ENCODE data around the gene DPP10.

The DPP10 gene

DNA sequence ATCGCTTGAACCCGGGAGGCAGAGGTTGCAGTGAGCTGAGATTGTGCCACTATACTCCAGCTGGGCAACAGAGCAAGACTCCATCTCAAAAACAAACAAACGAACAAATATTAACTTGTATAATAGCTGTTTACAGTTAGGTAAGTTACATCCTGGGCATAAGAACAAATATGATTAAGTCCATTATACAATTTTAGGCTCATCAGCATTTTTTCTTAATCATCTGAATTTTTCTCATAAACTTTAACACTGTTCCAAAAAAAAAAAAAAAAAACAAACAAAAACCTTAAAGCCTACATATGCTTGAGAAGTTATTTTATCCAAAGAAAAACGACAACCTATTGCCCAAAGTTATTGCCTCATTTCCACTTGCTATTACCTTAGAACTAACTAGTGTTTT lies 1042.5 kb downstream of the DPP10 start:
- no peak for DNase-seq

DNA sequence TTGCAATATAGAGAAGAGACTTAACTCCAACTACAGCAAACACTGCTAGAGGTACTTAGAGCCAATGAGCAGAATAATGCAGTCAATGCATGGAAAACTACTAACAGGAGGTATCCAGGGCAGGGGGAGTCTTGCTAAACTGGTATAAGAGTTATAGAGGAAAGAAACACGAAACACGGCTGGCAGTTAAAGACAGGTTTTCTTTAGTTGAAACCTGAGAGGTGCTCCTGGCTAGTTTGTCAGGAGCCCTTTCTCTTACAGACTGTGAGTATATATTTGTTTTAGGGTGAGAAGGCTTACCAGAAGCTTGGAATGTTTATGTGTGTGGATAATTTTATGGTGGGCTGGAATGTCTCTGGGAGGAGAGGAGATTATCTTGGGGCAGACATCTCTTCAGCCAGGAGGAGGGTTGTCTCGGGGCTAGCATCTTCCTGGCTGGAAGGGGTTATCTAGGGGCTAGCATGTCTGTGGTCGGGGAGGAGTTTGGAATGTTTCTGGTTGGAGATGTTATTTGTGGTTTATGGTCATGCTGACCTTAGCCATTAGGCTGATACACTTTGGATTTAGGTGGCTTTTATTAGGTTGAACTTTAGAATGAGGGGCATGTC lies 1048.8 kb downstream of the DPP10 start:
- no peak for DNase-seq

DNA sequence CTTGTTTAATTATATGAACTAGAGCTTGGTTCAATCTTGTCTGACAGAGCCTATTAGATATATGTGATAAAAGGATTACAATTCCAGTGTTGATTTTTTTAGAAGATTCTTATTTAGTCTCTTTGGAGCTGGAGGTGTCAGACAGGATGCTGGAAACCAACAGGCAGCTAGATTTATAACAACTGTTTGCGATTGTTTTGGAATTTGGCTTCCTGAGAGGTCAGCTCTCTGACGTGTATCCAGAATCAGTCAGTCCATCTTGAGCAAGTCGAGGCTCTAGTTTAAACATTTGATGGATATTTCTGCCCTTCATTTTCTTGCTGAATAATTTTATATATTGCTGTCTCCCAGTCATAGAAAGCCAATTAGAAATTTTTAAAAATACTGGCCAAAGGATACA lies 1062.9 kb downstream of the DPP10 start:
- no peak for DNase-seq

DNA sequence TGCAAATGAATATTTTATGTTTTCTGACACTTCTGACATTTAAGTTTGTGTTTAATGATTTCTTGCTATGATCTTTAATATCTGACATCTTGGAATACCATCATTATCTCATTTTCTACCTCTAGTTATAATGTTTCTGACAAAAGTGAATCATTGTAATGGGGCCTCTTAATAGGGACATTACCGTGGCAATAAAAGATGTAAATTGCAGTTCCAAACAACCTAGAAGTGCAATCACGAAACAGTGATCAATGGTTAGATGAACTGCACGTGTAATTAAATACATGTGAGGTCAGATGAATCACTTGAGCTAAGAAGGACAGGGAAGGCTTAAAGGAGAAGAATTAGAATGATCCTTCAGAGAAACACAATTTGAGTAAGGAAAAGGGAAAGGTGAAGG lies 1078.3 kb downstream of the DPP10 start:
- DNase-seq, result no peak

DNA sequence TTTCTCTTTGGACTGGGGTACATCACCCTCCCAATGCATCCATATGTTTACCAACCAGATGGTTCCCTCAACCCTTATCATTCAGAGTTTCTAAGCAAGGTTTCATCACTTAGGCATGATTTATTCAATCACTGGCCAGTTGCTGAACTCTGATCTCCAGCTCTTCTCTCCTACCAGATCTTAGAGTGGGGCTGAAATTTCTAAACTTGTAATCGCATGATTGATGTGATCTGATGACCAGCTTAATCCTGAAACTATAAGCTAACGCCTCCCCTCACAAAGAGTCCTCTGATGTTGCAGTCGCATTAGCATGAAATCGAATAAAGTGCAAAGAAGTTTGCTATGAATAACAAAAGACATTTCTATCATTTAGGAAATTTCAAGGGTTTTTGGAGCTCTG lies 1082.0 kb downstream of the DPP10 start:
- no peak for DNase-seq

DNA sequence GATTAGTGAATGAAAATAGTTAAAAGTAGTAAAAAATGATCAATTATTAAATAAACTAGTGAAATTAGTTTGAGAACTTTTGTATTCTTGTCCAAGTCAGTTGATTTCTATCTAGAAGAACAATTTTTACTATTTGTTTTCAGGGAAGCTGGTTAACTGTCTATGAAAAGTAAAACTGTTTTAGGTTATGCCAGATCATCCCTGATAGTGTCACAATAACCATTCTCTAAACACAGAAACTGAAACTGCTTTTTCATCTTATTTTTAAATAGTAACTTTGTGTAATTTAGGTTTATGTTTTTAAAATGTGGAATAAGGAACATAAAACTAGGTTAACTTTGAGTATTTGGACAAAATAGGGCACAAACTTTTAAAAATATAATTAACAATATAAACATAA lies 1087.2 kb downstream of the DPP10 start:
- DNase-seq, result no peak

DNA sequence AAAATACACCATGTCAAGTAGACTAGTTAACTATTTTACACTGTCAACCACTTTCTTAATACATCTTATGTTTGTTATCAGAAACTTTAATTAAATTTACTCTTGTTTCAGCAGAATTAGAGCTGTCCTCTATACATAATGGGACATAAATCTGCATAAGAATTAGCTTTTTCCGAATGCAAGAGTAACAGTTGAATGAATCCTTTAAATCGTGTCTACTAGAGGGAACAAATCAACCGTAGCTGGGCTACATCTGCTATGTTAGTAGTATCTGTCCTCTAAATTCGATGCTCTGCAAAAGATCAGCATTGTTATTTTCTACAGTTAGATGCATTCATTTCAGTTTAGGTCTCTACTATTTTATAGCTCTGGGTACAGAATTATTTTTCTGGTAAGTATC lies 1090.6 kb downstream of the DPP10 start:
- no peak for DNase-seq

DNA sequence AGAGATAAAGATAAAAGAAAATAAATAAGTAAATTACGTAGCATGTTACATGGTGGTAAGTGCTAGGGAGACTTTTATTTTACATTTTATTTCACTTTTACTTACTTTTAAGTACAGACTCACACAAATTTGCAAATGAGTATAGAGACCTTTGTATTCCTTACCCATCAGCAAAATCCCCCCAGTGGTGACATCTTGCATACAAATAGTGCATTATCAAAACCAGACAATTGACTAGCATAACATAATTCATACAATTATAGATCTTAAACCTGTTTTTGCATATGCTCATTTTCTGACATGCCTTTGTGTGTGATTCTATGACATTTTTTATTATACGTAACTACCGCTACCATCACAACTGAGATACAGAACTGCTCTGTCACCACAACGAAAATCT lies 1099.4 kb downstream of the DPP10 start:
- no peak for DNase-seq

DNA sequence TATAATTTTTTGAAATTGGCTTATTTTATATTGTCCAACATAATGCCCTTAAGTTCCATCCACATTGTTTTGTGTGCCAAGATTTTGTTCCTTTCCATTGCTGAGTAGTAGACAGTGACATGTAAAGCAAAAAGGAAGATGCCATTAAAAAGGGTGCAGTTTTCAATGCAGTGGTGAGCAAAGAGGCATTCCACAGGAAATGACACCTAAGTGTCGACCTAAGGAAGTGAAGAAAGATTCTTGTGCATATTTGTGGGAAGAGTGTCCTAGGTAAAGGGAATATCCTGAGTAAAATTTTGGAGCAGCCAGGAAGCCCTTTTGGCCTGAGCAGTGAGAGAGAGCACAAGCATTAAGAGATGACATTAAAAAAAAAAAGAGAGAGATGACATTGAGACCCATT lies 1099.9 kb downstream of the DPP10 start:
- no peak for DNase-seq

DNA sequence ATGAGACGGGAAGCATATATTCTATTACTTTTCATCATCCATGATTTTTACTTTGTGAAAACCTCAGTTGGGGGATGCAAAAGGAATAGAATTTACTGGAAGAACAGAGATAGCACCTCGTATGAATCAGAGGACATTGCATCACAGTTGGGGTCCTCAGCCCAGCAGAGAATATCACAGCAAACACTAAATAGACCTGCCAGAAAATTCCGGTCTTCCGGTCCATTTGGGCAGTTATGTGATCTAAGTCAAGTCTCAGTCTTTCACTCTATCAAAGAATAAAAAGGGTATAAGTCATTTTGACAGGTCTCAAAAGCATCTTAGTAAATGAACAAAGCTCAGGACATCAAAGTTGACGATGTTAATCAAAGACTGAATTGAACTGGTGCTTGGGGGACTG lies 1100.6 kb downstream of the DPP10 start:
- no peak for DNase-seq

DNA sequence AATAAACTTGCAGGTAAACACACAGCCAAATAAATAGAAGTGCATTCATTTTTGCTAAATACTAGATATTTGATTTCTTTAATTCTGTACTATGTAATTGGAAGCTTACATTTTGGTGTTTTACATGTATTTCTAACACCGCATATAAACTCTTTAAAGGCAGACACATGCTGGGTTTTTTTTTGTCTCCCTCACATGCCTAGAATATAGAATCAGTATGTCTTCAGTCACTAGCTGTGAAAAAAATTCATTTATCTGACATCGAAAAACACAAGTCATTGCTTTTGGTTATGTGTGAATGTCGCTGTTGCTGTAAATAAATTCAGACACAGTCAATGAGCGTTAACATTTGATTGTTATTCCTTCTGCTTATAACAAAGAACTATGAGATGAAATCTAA lies 1101.0 kb downstream of the DPP10 start:
- no peak for DNase-seq

DNA sequence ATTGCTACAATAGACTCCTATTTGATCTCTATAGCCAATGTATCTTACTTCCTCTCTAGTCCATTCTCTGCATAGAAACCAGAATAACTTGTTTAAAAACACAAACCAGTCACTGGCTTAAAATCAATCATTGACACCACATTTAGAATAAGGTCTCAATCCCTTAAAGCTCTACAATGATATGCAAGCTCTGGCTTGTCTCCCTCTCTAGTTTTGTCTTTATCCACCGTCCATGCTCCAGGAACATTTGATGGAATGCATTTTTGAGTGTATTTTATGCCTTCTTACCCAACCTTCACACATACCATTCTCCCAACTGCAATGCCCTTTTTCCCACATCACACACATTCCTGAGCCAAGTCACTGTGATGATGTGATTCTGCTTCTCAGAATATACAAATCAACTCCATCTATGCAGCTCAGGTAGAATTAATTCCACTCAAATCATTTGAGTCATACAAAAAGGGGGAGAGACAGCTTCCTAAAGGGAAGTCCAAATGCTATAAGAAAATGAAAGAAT lies 1107.2 kb downstream of the DPP10 start:
- no peak for DNase-seq

DNA sequence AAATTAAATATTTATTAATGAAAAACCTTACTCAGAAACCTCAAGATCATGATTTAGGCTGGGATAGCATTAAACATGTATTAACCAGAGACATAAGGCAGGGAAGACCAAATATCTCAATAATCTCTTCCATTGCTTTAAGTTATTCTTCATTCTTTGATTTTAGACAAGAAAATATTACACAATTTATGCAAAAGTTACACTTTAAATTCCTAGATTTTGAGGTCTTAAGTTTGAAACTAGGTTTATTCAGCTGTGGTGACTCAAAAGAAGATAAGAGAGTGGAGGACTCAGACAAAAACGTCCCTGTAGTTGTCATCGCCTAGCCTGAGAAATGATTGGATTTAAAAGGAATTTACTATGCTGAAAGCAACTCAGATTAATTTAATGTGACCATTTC lies 1110.3 kb downstream of the DPP10 start:
- no peak for DNase-seq

DNA sequence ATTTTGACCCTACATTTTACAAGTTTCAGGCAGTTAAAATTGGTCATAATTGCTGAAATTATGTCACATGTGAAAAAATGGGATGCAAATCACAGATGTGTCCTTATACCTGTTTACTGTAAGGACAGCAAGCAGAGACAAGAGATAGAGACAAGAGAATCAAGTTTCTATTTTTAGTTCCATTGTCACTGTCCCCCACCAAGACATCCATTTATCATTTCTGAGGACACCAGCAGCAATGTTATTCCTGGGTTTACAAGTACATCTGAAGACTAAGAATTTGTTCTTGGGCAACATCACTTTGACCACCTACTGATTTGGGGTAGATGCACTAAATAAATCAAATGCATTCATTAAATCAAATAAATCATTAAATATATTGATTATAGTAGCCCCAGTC lies 1111.7 kb downstream of the DPP10 start:
- no peak for DNase-seq

DNA sequence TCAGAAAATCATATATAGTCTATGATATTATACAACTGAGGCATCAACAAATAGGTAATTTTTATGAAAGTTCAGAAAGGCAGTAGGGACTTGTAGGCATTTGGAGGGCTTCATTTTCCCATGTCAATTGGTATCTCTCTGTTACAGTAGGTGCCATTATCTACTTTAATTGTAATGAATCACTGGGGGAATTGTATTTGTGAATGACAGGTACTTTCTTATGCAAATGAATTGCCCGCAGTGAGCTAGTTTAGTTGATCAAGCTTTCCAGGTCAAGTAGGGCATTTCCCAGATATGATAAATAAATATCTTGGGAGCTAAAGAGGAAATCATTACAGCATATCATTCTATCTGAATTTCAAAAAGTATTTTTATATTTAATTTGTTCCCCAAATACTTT lies 1116.3 kb downstream of the DPP10 start:
- no peak for DNase-seq

DNA sequence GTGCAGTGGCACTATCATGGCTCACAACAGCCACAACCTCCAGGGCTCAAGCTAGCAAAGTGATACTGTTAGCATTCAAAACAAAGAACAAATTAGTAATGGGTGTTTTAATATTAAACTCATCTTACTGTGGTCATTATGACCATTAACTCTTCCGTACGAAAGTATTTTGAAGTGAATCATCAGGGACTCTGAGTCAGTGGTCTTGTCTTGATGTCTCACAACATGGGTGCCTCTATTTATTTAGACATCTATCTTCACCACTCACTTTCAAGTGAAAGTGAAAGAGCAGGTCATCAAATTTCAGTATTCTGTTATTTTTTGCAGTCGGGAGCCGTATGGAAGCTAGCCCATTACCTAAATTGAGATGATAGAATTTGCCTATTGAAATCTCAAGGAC lies 1118.2 kb downstream of the DPP10 start:
- DNase-seq, result no peak

DNA sequence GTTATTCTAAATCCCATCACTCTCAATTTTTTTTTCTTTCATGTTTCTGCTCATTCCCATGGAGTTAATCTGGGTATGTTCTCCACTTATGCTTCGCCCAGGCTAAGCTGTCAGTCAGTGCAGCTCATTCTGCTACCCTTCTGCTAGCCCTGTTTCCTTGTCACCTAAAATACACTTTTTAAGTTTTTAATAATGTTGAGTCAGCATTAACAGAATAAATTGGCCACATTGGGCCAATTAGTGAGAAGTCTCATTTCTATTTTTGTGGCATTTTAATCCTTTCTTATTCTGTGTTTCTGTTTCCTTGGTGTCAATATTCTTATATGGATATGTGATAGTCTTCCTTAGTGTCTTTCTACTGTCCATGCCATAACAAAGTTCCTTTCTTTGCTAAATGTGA lies 1126.2 kb downstream of the DPP10 start:
- DNase-seq, result no peak

DNA sequence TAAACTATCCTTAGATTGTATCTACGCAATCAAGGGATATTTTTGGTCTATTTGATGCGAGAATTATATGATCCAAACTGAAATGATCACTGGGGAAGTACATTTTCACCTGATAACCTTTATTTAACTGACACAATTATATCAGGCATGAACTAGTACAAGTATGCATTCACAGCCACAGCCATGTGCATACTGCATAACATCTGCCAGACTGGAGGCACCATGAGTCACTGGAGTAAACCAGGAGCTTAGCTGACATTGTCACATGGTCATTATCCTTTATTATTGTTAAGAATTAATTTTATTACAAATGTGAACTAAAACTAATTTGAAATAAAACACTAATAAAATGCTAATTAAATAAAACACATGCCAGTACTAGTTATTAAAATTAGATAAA lies 1127.1 kb downstream of the DPP10 start:
- no peak for DNase-seq

DNA sequence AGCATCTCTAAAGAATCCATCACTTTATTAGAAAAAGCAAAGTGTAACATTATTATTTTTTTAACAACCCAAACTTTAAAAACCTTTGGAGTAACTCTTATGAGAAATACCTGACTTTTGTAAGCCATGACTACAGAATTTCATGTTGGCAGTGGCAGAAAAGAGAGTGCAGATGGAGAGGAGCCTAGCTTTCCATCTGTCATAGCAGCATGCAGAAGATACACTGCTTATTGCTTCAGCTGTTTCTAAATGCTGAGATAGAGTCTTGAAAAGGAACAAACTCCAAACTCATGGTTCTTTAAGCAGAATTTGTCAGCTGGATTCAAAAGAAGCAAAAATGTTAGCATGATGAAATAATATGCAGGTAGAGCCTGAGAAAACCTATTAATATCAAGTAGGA lies 1130.3 kb downstream of the DPP10 start:
- DNase-seq, result no peak

DNA sequence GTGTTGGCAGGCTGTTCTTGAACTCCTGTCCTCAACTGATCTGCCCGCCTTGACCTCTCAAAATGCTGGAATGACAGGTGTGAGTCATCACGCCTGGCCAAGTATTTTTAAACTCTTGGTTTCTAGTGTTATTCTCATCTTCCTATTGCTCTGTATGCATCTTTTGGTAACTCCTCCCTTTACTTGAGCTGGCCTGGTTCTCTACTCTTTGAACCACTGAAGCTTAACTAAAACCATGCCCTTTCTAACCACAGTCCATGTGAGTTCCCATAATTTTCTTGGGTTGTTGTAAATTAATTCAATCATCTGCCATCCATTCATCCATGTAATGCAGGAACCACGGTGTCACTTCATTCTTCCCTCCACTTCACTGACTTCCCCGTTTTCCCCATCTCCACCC lies 1131.3 kb downstream of the DPP10 start:
- DNase-seq, result no peak

DNA sequence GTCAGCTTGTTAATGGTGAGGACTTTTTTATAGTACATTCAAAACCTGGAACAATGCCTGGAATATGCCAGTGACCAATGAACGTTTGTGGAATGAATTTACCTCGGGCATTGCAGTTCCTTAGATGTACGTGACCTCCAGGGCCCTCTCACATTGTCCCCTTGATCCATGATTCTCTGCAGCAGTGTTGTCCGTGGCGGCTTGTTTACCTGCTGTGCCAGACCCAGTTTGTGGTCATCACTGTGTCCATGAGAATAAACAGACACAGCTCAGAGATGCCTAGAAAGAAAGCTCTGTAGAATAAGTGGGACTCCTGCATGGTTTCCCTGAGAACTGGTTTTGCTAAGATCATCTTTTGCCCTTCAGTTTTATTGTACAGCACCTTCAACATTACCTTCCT lies 1132.2 kb downstream of the DPP10 start:
- DNase-seq, result no peak

DNA sequence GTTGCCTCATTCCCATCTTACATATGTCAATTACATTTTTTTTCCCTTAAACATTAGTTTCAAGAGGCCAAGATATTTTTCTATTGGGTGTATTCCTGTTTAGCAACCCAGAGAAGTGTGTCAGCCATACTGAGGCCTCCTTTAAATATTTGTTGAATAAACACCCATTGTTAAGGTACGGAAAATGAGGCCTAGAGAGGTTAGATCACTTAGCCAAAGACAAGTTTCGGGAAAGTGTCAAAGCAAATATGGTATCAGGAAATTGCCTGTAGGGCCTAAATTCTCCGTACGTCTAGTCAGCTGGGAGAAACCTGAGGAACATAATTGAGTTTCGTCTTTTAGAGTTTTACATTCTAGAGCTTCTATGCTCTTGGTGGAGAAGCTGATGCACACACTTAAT lies 1138.3 kb downstream of the DPP10 start:
- DNase-seq, result no peak

DNA sequence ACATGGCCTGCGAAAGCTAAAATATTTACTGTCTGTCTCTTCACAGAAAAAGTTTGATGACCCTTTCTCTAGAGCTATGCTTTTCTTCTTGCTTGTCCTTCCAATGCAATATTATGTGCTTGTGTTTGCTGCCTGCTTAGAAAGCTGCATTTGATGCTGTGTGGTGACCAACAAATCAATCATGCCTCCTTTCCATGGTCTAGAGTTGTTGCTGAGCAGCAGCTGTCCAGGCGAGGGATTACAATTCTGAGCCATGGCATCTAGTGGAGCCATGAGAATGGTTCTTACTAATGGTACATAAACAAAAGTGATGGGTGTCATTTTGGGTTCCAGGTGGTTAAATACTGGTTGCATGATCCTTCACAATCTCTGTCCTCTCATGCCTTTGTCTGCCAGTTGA lies 1142.1 kb downstream of the DPP10 start:
- DNase-seq, result no peak

DNA sequence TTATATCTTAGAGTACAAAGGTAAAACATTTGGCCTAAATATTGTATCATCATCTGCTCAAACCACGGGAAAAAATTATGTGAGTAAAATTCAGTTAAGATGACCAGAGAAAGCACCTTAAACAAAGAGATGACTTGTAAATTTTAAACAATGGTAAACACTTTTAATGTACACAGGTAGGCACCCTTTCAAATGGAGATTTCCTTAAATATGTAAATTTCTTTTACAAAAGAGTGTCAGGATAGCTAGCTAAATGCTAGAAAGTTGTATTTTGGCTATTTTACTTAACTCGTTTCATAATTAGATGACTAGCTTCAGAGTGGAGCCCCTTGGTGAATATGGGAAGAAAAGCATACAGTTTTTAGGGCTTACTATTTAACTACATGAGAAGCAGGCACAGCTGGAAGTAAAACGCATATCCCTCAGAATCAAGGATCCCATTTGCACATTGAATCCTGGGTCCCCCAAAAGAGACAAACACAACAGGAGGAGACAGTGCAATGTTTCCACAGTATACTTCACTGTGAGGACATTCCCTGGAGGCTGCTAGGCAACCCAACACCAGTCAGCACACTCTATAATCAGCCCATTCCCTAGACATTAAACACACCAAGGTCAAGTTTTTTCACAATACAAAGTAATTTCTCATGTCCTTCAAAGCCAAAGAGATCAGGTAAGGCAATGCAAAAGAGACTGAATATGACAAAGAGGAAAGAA lies 1154.4 kb downstream of the DPP10 start:
- DNase-seq, result no peak

DNA sequence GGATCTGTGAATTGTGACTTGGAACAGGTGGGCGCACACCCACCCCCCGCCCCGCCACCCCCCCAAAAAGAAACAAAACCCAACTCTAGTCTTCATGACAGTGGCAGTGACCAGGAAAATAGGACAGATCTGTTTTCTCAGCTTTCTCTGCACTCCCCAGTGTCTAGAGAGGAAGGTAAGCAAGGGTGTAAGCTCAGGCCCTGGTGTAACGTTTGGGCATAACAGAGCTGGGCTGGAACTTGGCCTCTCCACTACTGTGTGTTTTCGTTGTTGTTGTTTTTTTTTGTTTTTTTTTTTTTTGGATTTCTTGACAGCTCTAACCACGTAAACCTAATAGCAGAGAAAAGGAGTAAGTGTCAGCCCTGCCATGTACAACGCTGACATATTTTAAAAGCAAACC lies 1160.8 kb downstream of the DPP10 start:
- DNase-seq, result no peak
